ENCODE data around the gene CHST3.

DNA sequence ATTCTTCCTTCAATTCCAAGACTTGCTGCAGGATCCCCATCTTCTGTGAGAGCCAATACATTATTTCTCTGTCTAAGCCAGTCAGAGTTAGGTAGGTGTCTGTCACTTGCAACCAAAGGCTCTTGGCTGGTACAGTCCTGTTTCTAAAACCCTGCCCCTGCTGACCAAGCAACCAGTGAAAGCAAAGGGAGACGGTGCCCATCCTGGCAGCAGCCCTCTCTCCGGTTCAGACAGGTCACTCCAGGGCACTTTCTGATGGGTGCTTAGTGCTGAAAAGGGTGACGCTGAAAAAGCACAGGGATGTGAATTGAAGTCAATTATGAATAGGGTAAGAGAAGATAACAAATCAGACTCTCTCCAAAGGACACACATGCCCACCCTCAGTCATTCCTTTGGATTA is 86.7 kb downstream of the CHST3 start:
- TF ChIP-seq CTCF (IDR thresholded peaks at IDR 0.05) (no peak), POLR2A (IDR thresholded peaks at IDR 0.05) (no peak), EP300 (IDR thresholded peaks at IDR 0.05) (no peak)
